GM23338 (cell line): ENCODE results near the gene PIP5K1A. TPM values are rescaled to one million over a fixed set of nuclear protein-coding genes. Genes with fewer than 3 reads are reported as not detected.

Source experiments
- ATAC-seq: fragments of 200-7000 bp; cut with Tn5 transposase; 3 replicates; pipeline ENCODE4 v1.9.1; 2020
- DNase-seq: peaks from one replicate; pipeline ENCODE4 v3.0.0-alpha.2; 2015; ENCODE audit warnings: low spot score
- H2AFZ ChIP-seq: fragments of 200-600 bp; sonication (generic); 2 replicates; pipeline ENCODE4 v1.8.0; 2016; ENCODE audit warnings: antibody characterized with exemption, mild to moderate bottlenecking, moderate library complexity
- H3F3A ChIP-seq: fragments of 200-600 bp; sonication (generic); replicated peaks from 2 replicates; pipeline ENCODE4 v1.8.0; 2017; ENCODE audit warnings: antibody characterized with exemption, mixed run types, low read depth
- H3K27ac ChIP-seq: fragments of 200-600 bp; sonication (generic); 2 replicates; pipeline ENCODE4 v1.6.1; 2016; ENCODE audit warnings: low read depth
- H3K27me3 ChIP-seq: fragments of 200-600 bp; sonication (generic); 2 replicates; pipeline ENCODE4 v1.8.0; 2016; ENCODE audit warnings: mild to moderate bottlenecking, mixed run types, moderate library complexity; ENCODE audit not compliant: insufficient read depth
- H3K36me3 ChIP-seq: fragments of 200-600 bp; sonication (generic); 2 replicates; pipeline ENCODE4 v1.8.0; 2016; ENCODE audit warnings: mild to moderate bottlenecking; ENCODE audit not compliant: insufficient read depth
- H3K4me1 ChIP-seq: fragments of 200-600 bp; sonication (generic); 2 replicates; pipeline ENCODE4 v1.8.0; 2016; ENCODE audit warnings: mild to moderate bottlenecking, moderate library complexity; ENCODE audit not compliant: insufficient read depth
- H3K4me2 ChIP-seq: fragments of 200-600 bp; sonication (generic); 2 replicates; pipeline ENCODE4 v1.7.1; 2017; ENCODE audit warnings: mixed run types
- H3K4me3 ChIP-seq: fragments of 200-600 bp; sonication (generic); 2 replicates; pipeline ENCODE4 v1.6.1; 2016; ENCODE audit warnings: mixed run types
- H3K79me2 ChIP-seq: fragments of 200-600 bp; sonication (generic); replicated peaks from 2 replicates; pipeline ENCODE4 v1.8.0; 2017; ENCODE audit warnings: mild to moderate bottlenecking; ENCODE audit not compliant: insufficient read depth
- H3K9me2 ChIP-seq: fragments of 200-600 bp; sonication (generic); 2 replicates; pipeline ENCODE4 v1.8.0; 2017; ENCODE audit not compliant: insufficient read depth
- H4K20me1 ChIP-seq: fragments of 200-600 bp; sonication (generic); replicated peaks from 2 replicates; pipeline ENCODE4 v1.8.0; 2017; ENCODE audit warnings: mild to moderate bottlenecking; ENCODE audit not compliant: insufficient read depth
- H3K27ac Mint-ChIP-seq: 2 replicates; pipeline ENCODE4 v1.8.0; 2020; ENCODE audit warnings: inconsistent platforms, mild to moderate bottlenecking, moderate library complexity, mixed read lengths
- H3K27me3 Mint-ChIP-seq: 3 replicates; pipeline ENCODE4 v1.8.0; 2022; ENCODE audit warnings: low read depth, mild to moderate bottlenecking, moderate library complexity, mixed read lengths, inconsistent platforms; ENCODE audit not compliant: insufficient read depth, poor library complexity
- H3K36me3 Mint-ChIP-seq: 3 replicates; pipeline ENCODE4 v1.8.0; 2021; ENCODE audit warnings: low read depth, mild to moderate bottlenecking, inconsistent platforms, moderate library complexity, mixed read lengths
- H3K4me1 Mint-ChIP-seq: 3 replicates; pipeline ENCODE4 v1.8.0; 2020; ENCODE audit warnings: mild to moderate bottlenecking, inconsistent platforms, mixed read lengths
- H3K4me3 Mint-ChIP-seq: 3 replicates; pipeline ENCODE4 v1.8.0; 2021; ENCODE audit warnings: moderate library complexity, mild to moderate bottlenecking, inconsistent platforms, mixed read lengths
- H3K9me3 Mint-ChIP-seq: 3 replicates; pipeline ENCODE4 v1.8.0; 2020; ENCODE audit warnings: moderate library complexity, mild to moderate bottlenecking, inconsistent platforms, mixed read lengths
- CREB1 ChIP-seq: fragments of 250-450 bp; sonication (Bioruptor Pico); IDR thresholded peaks from 2 replicates; pipeline ENCODE4 v1.5.0; 2020; ENCODE audit warnings: low read depth, mild to moderate bottlenecking, moderate library complexity
- ETS1 ChIP-seq: IDR thresholded peaks from 2 replicates; pipeline ENCODE4 v1.6.1; 2016; ENCODE audit warnings: antibody characterized with exemption
- EZH2 ChIP-seq: fragments of 200-600 bp; sonication (generic); IDR thresholded peaks from one replicate; pipeline ENCODE4 v1.8.0; 2017; ENCODE audit warnings: antibody characterized with exemption, mild to moderate bottlenecking, low read depth; ENCODE audit not compliant: unreplicated experiment
- EZH2phosphoT487 ChIP-seq: fragments of 200-600 bp; sonication (generic); IDR thresholded peaks from one replicate; pipeline ENCODE4 v1.8.1; 2018; ENCODE audit warnings: antibody characterized with exemption; ENCODE audit not compliant: unreplicated experiment
- ZNF114 ChIP-seq: fragments of 250-450 bp; sonication (Bioruptor Pico); IDR thresholded peaks from 2 replicates; pipeline ENCODE4 v1.5.0; 2020; ENCODE audit warnings: mild to moderate bottlenecking, moderate library complexity
- ZNF331 ChIP-seq: fragments of 250-450 bp; sonication (Bioruptor Pico); IDR thresholded peaks from 2 replicates; pipeline ENCODE4 v1.5.0; 2020; ENCODE audit warnings: low read depth, mild to moderate bottlenecking, moderate library complexity
- ZNF462 ChIP-seq: fragments of 250-450 bp; sonication (Bioruptor Pico); IDR thresholded peaks from 2 replicates; pipeline ENCODE4 v1.5.0; 2020; ENCODE audit warnings: mild to moderate bottlenecking, moderate library complexity
- polyA plus RNA-seq: library from polyadenylated mRNA; unstranded; fragments of >200 nt; fragmentation: Nextera tagmentation; extraction: Ambion mirVana; gene quantifications from 2 replicates; pipeline ENCODE4 v1.2.1, GENCODE V29; 2016
- total RNA-seq: library from RNA; depleted of rRNA; stranded (reverse); fragments of >200 nt; shearing (Covaris generic); gene quantifications from 2 replicates; pipeline ENCODE4 v1.2.3, GENCODE V29; 2014

PIP5K1A gene
- total and polyA plus RNA-seq, 2 experiments from 2014 or later: 23.2 to 63.3 TPM

DNA sequence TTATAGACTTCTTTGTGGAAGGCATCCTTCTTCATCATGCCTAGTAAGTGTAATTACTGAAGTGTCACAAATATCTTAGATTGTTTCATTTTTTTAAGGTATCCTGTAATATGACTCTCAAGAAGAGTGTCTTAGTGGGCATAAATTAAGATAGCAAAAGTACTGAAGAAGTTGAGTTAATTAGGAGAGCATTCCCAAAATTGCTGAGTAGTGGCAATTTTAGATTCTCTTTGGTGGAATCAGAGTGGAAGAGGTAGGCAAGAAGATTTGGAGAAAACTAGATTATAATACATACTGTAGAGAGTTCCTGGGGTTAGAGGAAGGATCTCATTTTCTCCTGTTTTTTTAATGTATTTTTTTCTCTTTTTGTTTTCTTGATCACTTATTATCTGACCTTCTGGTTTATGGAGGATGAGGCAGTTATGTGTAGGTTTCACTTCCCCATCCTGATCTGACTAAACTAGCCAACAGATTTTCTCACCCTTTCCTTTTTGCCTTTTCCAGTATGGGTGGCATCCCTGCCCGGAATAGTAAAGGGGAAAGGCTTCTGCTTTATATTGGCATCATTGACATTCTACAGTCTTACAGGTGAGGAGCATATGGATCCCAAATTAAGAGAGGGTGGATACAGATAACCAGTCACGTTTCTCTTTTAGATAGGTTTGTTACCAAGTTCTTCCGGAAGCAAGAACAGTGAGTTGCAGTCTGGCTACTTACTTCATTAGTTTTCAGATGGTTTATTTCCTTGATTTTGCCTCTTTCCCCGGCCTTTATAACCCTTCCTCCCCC lies 39.5 kb downstream of the PIP5K1A start (continued):
- TF ChIP-seq ZNF462 (CRISPR knock-in tag): no peak

- Mint-ChIP-seq H3K36me3 (peaks cover 97% of the 10 kb centered on the region), H3K27me3 (peaks cover 6% of the 10 kb centered on the region), H3K4me3 (no peak overlapping the region), H3K27ac (no peak overlapping the region), H3K9me3 (no peaks in the 10 kb centered on the region), H3K4me1 (no peaks in the 10 kb centered on the region)
- ATAC-seq: no peak
- 0 out of 2 replicates have a peak, but pooled peaks cover 7% of the 10 kb centered on the region for H3K79me2 ChIP-seq
- H3K27me3 ChIP-seq: no peaks in the 10 kb centered on the region
- H2AFZ ChIP-seq: no peak overlapping the region
- no peaks in the 10 kb centered on the region; the same call in 1 of the 2 replicates for H4K20me1 ChIP-seq
- H3K4me1 ChIP-seq: no peaks in the 10 kb centered on the region
- H3K4me3 ChIP-seq: no peak overlapping the region
- H3F3A ChIP-seq: peaks cover 24% of the 10 kb centered on the region
- peaks cover 91% of the 10 kb centered on the region for H3K36me3 ChIP-seq
- no peak overlapping the region for H3K4me2 ChIP-seq
- DNase-seq: no peak
- H3K27ac ChIP-seq: no peak overlapping the region
- no peaks in the 10 kb centered on the region for H3K9me2 ChIP-seq
- TF ChIP-seq ZNF331 (CRISPR knock-in tag): no peak
- TF ChIP-seq ETS1: no peak
- TF ChIP-seq CREB1 (CRISPR knock-in tag): no peak
- TF ChIP-seq ZNF114 (CRISPR knock-in tag): no peak
- no peak for TF ChIP-seq ZNF462 (CRISPR knock-in tag)
- TF ChIP-seq EZH2: no peak
- no peak for TF ChIP-seq EZH2phosphoT487
Measured at GRCh38 chr1:151238467-151238739, 40.1 kb downstream of the PIP5K1A start.
